GM13976 (cell line): ENCODE results near the gene ZNF319.

ENCODE experiments used
- DNase-seq: peaks from one replicate; pipeline ENCODE4 v3.0.0; 2012; ENCODE audit warnings: low spot score
- in situ Hi-C: fragments of 300-500 bp; cut with MboI; formaldehyde crosslinking; loops from one replicate; pipeline ENCODE4 v1.12.0; 2022; ENCODE audit warnings: low sequenced_read_pairs, mixed read lengths, inconsistent platforms; ENCODE audit not compliant: unreplicated experiment
- TF ChIP-seq, protein P1 (sequence below): IDR thresholded peaks from 2 replicates; pipeline ENCODE4 v1.5.1; 2012; ENCODE audit warnings: borderline replicate concordance, mild to moderate bottlenecking; ENCODE audit not compliant: insufficient read depth; ENCODE audit errors: extremely low read depth, missing control alignments, control extremely low read depth

Gene ZNF319

DNA sequence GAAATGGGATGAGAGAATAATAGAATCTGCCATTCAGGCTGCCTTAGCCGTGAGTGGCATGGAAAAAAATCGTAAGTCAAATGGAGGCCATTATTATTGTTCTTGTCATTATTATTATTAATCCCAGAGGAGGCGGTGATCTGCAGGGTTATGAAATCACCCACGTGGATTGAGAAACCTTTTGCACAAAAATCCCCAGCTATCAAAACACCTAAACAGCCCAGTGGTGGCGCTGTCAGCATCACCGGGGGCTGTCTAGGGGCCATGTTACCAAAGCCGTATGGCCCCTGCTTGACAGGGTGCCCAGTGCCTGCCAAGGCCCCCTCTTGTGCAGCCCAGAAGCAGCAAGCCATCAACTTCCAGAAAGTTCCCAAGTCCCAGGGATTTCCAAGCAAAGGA is 54.7 kb downstream of the ZNF319 start:
- in situ Hi-C loops, result no loop called here
- TF ChIP-seq, protein P1, sequence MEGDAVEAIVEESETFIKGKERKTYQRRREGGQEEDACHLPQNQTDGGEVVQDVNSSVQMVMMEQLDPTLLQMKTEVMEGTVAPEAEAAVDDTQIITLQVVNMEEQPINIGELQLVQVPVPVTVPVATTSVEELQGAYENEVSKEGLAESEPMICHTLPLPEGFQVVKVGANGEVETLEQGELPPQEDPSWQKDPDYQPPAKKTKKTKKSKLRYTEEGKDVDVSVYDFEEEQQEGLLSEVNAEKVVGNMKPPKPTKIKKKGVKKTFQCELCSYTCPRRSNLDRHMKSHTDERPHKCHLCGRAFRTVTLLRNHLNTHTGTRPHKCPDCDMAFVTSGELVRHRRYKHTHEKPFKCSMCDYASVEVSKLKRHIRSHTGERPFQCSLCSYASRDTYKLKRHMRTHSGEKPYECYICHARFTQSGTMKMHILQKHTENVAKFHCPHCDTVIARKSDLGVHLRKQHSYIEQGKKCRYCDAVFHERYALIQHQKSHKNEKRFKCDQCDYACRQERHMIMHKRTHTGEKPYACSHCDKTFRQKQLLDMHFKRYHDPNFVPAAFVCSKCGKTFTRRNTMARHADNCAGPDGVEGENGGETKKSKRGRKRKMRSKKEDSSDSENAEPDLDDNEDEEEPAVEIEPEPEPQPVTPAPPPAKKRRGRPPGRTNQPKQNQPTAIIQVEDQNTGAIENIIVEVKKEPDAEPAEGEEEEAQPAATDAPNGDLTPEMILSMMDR, result no peak
- no peak for DNase-seq

DNA sequence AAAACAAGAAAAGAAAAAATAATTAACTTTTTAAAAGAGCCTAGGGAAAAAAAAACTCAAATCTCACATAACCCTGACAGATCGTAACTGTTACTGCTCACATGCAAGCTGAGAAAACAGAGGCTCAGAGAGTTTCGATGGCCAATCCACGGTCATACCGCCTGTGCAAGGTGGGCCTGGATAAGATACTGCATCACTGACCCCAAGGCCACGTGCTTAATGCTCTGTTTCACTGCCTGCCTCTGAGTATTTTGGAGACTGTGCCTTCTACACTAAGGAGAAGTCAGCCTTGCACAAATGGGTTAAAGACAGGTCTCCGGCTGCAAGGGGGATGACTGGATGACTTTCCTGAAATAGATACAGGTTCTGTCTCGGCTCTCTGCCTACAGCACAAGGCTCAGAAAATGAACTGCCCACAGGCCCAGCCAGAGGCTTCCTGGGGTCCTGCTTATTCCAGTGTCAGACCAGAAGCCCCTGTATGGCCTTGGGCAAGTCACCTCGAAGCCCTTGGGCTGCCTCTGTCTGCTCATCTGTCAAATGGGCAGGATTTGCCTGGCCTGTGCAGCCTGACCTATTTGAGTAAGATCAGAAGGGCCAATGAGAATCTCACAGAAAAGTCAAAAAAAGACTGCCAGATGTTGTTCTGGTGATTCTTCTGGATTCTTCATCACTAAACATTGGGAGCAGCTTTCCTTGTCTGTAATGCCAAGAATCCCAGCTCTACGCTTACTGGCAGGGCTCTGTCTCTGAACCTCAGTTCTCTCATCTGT is 55.3 kb downstream of the ZNF319 start:
- TF ChIP-seq, protein P1, result no peak
- in situ Hi-C loops, result no loop called here

More for the DNA sequence above, 55.3 kb downstream of the ZNF319 start:
- DNase-seq, result no peak
